ENCODE results near the gene VPS39. TPM values are rescaled to one million over a fixed set of nuclear protein-coding genes. Genes with fewer than 3 reads are reported as not detected.

Gene VPS39
- total RNA-seq, 1 donor, result 69.1 TPM

DNA sequence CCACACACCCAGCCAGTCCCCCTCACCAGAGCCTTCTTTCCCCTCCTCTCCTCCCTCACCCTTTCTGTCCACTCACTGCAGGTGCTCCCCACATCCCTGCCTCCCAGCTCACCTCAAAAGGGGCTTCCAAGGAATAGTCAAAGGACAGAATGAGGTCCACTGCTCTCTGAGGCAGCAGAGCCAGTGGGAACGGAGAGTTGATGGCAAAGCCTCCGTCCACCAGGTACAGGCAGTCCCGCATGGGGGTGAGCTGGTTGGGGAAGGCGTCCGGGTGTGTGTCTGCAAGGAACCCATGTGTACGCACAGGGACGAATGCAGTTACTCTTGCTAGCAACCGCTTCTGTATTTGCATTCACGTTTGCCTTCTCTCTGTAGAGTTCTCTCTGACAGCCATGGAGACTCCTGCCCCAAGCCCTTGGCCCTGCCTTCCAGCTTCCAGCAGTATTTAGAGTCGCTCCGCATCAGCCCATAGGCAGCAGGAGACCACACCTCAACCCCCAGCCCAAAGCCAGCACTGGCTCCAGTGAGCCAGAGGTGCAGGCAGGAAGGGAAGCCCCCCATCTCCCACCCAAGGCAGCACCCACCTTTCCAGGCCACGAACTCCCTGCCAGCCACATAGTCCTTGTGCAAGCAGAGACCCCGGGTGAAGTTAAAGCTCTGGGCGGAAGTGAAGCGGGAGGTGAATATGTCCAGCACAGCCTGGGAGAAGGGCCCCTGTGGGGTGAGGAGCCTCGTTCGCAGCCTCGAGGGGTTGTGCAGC, 64.1 kb downstream of the VPS39 start:
- H3K36me3 ChIP-seq (ENCODE audit: insufficient read depth, low read length), result no peaks in the 10 kb centered on the region
- H4K20me1 ChIP-seq (ENCODE audit: insufficient read depth, low read length), result no peaks in the 10 kb centered on the region
- H3K4me2 ChIP-seq (ENCODE audit: insufficient read depth, low read length), result no peak overlapping the region
- no peak overlapping the region for H3K4me3 ChIP-seq (ENCODE audit: insufficient read depth, low read length)
- no peak overlapping the region for H3K27ac ChIP-seq (ENCODE audit: low read depth, low read length)
- no peaks in the 10 kb centered on the region for H3K79me2 ChIP-seq (ENCODE audit: insufficient read depth, low read length)
- no peaks in the 10 kb centered on the region for H3K9me3 ChIP-seq (ENCODE audit: low read depth, low read length)
- H3K4me1 ChIP-seq (ENCODE audit: insufficient read depth, low read length), result no peaks in the 10 kb centered on the region
- TF ChIP-seq, protein P1, sequence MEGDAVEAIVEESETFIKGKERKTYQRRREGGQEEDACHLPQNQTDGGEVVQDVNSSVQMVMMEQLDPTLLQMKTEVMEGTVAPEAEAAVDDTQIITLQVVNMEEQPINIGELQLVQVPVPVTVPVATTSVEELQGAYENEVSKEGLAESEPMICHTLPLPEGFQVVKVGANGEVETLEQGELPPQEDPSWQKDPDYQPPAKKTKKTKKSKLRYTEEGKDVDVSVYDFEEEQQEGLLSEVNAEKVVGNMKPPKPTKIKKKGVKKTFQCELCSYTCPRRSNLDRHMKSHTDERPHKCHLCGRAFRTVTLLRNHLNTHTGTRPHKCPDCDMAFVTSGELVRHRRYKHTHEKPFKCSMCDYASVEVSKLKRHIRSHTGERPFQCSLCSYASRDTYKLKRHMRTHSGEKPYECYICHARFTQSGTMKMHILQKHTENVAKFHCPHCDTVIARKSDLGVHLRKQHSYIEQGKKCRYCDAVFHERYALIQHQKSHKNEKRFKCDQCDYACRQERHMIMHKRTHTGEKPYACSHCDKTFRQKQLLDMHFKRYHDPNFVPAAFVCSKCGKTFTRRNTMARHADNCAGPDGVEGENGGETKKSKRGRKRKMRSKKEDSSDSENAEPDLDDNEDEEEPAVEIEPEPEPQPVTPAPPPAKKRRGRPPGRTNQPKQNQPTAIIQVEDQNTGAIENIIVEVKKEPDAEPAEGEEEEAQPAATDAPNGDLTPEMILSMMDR (IDR thresholded peaks at IDR 0.05; ENCODE audit: extremely low read depth, low read depth, low read length), result no peak
- H3K27me3 ChIP-seq (ENCODE audit: insufficient read depth, low read length), result peaks cover 22% of the 10 kb centered on the region
- no peak overlapping the region for H2AFZ ChIP-seq (ENCODE audit: low read length)
- no peak for DNase-seq (ENCODE audit: insufficient read length, low spot score, missing footprints)

DNA sequence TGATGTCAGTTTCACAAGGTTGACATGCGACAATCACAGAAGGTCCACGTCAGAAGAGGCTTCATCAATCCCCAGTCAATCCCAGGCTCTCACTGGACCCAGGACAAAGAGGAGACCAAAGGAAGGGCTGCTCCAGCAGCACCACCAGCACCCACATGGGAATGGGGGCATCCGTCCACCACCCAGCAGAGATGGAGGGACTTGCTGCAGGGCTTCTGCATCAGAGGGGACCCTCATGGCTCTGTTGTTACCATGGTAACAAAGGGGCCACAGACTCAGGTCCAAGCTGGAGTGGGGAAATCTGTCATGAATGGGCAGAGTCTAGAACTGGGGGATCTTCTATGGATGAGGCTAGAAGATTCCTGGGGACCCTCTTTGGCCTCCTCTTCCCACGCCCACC, 64.7 kb downstream of the VPS39 start:
- Histone ChIP-seq H3K36me3 (ENCODE audit: insufficient read depth, low read length) (no peaks in the 10 kb centered on the region), H3K27ac (ENCODE audit: low read depth, low read length) (no peak overlapping the region), H3K79me2 (ENCODE audit: insufficient read depth, low read length) (no peaks in the 10 kb centered on the region), H2AFZ (ENCODE audit: low read length) (no peak overlapping the region), H3K4me2 (ENCODE audit: insufficient read depth, low read length) (no peak overlapping the region), H4K20me1 (ENCODE audit: insufficient read depth, low read length) (no peaks in the 10 kb centered on the region), H3K27me3 (ENCODE audit: insufficient read depth, low read length) (peaks cover 27% of the 10 kb centered on the region), H3K9me3 (ENCODE audit: low read depth, low read length) (no peaks in the 10 kb centered on the region), H3K4me3 (ENCODE audit: insufficient read depth, low read length) (no peak overlapping the region), H3K4me1 (ENCODE audit: insufficient read depth, low read length) (no peaks in the 10 kb centered on the region)
- peak; percentile 19 for DNase-seq (ENCODE audit: insufficient read length, low spot score, missing footprints)
- TF ChIP-seq, protein P1 (IDR thresholded peaks at IDR 0.05; ENCODE audit: extremely low read depth, low read depth, low read length), result no peak

DNA sequence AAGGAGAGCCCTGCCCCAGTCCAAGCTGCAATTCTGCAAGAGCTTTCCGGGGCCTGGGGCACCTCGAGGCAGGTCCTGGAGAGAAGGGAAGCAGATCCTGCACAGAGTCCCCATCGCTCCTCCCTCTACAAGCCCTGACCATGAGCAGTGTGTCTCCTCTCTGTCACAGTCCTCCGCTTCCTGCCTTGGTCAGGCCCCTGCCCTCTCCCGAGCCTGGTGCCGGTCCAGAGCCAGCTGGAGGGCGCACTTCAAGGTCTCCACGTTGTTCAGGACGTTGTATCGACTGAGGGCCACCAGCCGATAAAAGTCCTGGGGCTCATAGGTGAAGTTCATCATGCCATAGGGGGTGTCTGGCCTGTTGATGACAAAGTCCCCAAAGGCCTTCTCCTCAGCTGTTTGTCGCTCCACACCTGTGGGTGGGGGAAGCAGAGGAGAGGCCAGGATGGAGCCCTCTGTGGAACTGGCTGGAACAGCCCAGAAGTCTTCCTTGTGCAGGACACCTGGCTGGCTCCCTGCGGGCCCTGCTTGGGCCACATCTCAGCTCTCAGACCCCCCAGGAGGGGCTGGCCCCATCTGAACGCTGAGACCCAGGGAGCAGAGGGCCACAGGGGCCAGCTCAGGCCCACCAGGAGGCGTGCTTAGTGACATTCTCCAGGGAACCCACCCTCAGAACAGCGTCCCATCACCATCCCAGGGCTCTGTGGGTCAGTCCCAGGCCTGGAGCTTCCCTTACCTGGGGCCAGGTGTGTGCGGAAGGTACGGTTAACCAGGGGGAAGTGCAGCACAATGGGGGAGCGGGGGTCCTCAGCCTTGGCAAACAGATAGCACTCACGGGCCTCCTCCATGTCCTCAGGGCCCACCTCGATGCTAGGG, 66.1 kb downstream of the VPS39 start:
- DNase-seq (ENCODE audit: insufficient read length, low spot score, missing footprints), result peak; percentile 47
- H3K79me2 ChIP-seq (ENCODE audit: insufficient read depth, low read length), result no peaks in the 10 kb centered on the region
- H3K4me3 ChIP-seq (ENCODE audit: insufficient read depth, low read length), result no peak overlapping the region
- TF ChIP-seq, protein P1 (IDR thresholded peaks at IDR 0.05; ENCODE audit: extremely low read depth, low read depth, low read length), result no peak
- H3K4me1 ChIP-seq (ENCODE audit: insufficient read depth, low read length), result no peaks in the 10 kb centered on the region
- peaks cover 28% of the 10 kb centered on the region for H3K27me3 ChIP-seq (ENCODE audit: insufficient read depth, low read length)
- no peaks in the 10 kb centered on the region for H3K9me3 ChIP-seq (ENCODE audit: low read depth, low read length)
- H3K36me3 ChIP-seq (ENCODE audit: insufficient read depth, low read length), result no peaks in the 10 kb centered on the region
- H2AFZ ChIP-seq (ENCODE audit: low read length), result no peak overlapping the region
- H3K27ac ChIP-seq (ENCODE audit: low read depth, low read length), result no peak overlapping the region
- no peak overlapping the region for H3K4me2 ChIP-seq (ENCODE audit: insufficient read depth, low read length)
- no peaks in the 10 kb centered on the region for H4K20me1 ChIP-seq (ENCODE audit: insufficient read depth, low read length)

DNA sequence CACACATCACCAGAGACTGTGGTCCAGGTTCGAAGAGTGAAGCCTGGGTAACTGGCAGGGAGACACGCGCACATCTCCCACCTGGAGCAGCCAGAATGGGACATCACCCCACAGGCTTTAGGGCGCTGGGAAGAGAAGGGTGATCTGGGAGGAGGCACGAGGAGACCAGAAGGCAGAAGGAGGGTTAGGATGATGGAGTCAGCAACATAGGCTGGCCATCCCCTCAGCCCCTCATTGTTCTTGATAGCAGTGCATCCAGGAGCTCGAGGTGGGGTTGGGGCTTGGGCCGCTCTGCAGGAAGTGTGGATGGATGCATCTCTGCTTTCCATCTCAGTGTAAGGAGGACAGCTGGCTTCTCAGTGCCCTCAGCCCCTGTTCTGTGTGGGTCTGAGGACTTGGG, 66.9 kb downstream of the VPS39 start:
- Histone ChIP-seq H3K79me2 (ENCODE audit: insufficient read depth, low read length) (no peaks in the 10 kb centered on the region), H3K4me1 (ENCODE audit: insufficient read depth, low read length) (no peaks in the 10 kb centered on the region), H3K36me3 (ENCODE audit: insufficient read depth, low read length) (no peaks in the 10 kb centered on the region), H2AFZ (ENCODE audit: low read length) (no peak overlapping the region), H3K27me3 (ENCODE audit: insufficient read depth, low read length) (peaks cover 28% of the 10 kb centered on the region), H3K9me3 (ENCODE audit: low read depth, low read length) (no peaks in the 10 kb centered on the region), H3K4me2 (ENCODE audit: insufficient read depth, low read length) (no peak overlapping the region), H3K4me3 (ENCODE audit: insufficient read depth, low read length) (no peak overlapping the region), H3K27ac (ENCODE audit: low read depth, low read length) (no peak overlapping the region), H4K20me1 (ENCODE audit: insufficient read depth, low read length) (no peaks in the 10 kb centered on the region)
- peak; percentile 56 for DNase-seq (ENCODE audit: insufficient read length, low spot score, missing footprints)
- TF ChIP-seq, protein P1 (IDR thresholded peaks at IDR 0.05; ENCODE audit: extremely low read depth, low read depth, low read length), result no peak

Data from osteoblast (primary cell).